GM11168 (cell line): Measurements from ENCODE around the gene CD74.
"Not testable (repeated sequence)": the region's sequence is repeated elsewhere in the genome, so short reads cannot be mapped to it uniquely, and the experiment has no call there.

Source experiments
- in situ Hi-C: fragments of 300-500 bp; cut with MboI; formaldehyde crosslinking; loops from one replicate; pipeline ENCODE4 v1.12.0; 2022; ENCODE audit warnings: low sequenced_read_pairs; ENCODE audit not compliant: unreplicated experiment

CD74 gene

GRCh38 chr5:150443242-150444075 lies 30.7 kb upstream of the CD74 start:
- in situ Hi-C loops = no loop called here

- in situ Hi-C loops = no loop called here
Observed at GRCh38 chr5:150442699-150443080, 30.0 kb upstream of the CD74 start.

DNA sequence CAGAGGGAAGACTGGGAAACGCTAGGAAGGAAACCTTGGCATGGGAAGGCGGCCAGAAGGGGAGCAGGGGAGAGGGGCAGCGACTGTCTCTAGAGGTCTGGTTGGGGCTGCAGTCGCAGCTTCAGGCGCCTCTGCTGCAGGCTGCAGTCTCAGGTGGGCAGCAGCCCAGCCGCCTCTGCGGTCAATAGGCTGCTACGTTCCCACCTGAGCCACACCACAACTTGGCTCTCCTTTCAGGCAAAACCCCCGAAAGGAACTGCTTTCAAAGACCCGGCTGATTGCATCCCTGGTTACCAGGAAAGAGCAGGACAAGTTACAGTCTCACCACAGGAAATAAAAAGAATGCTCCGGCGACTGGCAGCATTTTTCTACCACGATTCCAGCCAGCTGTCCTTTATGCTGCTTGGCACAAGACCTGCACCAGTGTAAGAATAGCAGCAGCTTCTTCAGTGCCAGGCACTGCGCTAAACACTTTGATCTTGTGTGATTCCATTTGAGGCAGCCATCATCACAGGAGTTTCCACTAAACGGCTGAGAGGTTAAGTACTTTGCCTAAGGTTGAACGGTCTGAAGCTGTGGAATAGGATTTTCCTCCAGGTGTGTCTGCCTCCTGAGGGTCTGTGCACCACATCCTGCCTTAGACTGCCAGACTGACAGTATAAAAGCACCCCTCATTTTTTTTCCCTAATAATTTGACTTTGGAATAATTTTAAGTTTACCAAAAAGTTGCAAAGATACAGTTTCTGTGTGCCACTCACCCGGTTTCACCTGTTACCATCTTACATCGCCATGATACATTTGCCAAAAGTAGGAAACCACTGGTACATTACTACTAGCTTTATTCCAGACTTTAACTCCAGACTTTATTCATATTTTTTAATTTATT lies 29.3 kb upstream of the CD74 start:
- in situ Hi-C loops = no loop called here

GRCh38 chr5:150440948-150441812 lies 28.5 kb upstream of the CD74 start:
- in situ Hi-C loops = no loop called here

DNA sequence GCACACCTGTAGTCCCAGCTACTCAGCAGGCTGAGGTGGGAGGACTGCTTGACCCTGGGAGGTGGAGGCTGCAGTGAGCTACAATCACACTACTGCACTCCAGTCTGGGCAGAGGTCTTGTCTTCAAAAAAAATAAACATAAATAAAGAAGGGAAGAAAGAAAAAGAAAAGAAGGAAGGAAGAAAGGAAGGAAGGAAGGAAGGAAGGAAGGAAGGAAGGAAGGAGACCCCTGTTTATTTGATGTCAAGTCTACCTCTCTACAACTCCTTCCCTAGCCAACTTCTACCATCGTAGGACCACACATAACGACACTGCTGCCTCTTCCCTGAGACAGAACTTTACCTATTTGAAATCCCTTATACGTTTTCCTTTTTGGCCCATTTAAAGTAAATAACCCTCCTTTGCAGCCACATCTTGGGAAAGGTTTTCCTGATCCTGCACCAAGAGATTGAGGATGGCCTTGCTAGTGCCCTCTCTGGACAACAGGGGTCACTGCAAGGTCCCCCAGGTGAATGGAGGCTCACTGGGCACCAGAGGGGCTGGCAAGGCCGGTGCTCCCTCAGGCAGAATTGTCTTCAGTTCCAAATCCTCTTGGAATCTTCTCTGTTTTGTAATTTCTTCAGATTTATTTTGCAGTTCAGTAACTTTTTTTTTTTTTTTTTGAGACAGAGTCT lies 26.3 kb upstream of the CD74 start:
- in situ Hi-C loops = no loop called here

- in situ Hi-C loops = no loop called here
Observed at GRCh38 chr5:150436141-150436680, 23.5 kb upstream of the CD74 start.

- in situ Hi-C loops = no loop called here
Observed at GRCh38 chr5:150434464-150434863, 21.8 kb upstream of the CD74 start.

GRCh38 chr5:150431574-150431973 lies 18.9 kb upstream of the CD74 start:
- in situ Hi-C loops = no loop called here

DNA sequence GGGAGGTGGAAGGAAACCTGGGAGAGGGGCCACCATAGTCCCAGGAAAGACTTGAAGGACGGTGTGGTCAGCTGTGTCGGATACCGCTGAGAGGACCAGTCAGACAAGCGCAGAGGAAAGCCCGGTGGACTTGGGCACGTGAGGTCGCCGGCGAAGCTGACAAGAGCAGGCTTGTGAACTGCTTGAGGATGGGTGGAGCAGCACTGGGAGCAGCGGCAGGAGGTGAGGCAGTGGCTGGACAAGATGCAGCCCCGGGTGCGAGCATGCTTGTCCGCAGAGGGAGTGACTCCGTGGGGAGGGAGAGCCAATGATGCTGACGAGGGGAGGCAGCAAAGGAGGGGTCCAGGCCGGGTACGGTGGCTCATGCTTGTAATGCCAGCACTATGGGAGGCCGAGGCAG lies 18.3 kb upstream of the CD74 start:
- in situ Hi-C loops = no loop called here

GRCh38 chr5:150429410-150429873 lies 16.7 kb upstream of the CD74 start:
- in situ Hi-C loops = no loop called here

DNA sequence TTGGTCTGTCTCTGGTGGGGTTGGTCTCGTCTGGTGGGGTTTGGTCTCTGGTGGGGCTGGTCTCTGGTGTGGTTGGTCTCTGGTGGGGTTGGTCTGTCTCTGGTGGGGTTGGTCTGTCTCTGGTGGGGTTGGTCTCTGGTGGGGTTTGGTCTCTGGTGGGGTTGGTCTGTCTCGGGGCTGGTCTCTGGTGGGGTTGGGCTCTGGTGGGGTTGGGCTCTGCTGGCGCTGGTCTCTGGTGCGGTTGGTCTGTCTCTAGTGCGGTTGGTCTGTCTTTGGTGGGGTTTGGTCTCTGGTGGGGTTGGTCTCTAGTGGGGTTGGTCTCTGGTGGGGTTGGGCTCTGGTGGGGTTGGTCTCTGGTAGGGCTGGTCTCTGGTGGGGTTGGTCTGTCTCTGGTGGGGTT lies 16.3 kb upstream of the CD74 start:
- in situ Hi-C loops = no loop called here

DNA sequence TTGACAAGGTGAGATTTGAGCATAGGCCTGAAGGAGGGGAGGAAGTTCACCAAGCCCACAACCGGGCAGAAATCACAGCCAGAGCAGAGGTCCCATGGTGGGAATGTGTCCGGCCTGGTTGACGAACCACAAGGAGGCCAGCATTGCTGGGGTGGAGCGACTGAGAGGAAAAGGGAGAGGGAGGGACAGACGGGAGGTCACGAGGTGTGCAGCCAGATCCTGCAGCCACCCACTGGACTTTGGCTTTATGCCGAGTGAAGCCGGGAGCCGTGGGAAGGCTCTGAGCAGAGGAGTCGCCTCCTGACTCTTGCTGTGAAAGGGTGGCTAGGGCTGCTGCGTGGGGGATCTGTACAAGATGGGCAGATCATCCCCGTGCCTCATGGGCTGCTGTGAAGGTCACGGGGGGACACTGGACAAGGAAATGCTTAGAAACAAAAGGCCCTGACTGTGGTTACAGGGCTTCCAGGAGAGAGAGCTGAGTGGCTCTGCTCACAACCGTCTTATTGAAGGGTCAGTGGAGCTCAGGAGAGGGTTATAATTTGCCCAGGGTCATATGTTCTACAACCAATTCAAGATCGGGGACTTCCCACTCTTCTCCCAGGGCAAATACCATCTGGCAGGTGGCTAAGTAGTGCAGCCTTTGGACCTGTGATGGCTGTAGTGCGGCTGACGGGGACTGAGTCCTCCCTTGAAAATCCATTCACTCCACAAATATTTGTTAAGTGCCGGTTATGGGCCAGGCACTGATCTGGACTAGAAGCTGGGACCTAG lies 15.6 kb upstream of the CD74 start:
- in situ Hi-C loops = no loop called here

- in situ Hi-C loops = not testable (repeated sequence)
Observed at GRCh38 chr5:150426165-150426564, 13.5 kb upstream of the CD74 start.

DNA sequence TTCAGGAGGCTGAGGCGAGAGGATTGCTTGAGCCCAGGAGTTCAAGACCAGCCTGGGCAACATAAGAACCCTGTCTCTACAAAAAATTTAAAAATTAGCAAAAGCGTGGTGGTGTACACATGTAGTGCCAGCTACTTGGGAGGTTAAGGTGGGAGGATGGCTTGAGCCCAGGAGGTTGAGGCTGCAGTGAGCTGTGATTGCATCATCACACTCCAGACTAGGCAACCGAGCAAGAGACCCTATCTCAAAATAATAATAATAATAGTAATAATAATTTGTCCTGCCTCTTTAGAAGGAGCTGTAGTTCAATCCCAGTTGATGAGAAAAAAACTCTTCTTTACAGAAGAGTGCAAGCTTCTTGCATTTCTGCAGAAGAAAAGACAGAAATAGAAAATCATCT lies 10.0 kb upstream of the CD74 start:
- in situ Hi-C loops = no loop called here

DNA sequence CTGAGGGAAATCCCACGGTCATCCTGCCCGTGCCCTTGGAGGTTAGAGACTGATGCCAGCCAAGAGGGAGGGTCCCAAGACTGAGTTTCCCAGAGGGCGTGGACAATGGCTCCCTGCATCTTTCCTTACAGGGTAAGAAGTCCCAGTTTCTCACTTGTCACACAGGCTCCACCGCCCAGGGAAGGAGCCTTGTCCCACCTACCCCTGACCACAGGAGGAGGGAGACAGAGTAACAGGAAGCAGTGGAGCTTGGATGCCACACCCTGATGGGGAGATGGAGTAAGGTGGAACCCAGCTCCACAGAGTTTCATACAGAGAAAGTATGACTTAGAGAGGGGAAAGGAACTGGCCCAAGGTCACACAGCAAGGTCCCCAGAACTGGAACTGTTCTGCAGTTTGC lies 9.4 kb upstream of the CD74 start:
- in situ Hi-C loops = no loop called here

DNA sequence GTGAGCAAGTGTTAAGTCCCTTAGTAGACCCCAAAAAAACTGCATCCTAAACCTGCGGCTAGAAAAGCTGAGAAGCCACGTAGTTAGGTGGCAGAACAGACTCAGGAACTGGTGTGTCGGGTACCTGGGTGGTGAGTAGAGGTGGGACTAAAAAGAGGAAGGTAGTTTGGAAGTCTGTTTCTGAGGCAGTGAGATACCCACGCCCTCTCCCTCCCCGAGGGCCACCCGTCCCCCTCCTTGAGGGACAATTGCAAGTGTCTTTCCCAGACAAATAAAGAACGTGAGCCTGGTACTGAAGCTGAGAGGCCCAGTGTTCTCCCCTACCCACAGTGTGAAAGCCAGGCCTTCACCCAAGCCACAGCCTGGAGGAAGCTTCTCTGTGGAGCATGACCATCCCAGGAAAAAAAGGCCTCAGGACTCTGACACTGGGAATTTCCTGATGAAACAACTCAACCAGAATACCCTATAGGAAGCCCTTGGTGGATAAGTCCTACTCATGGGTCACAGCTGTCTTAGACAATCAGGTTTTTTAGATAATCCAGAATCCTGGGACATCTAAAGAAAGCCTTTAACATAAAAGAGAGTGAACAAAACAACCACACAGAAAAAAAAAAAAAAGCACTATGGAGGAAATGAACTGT lies 7.0 kb upstream of the CD74 start:
- in situ Hi-C loops = no loop called here

GRCh38 chr5:150413902-150414790 lies 1.4 kb upstream of the CD74 start:
- in situ Hi-C loops = not testable (repeated sequence)
